ENCODE data around the gene ROR2.

DNA sequence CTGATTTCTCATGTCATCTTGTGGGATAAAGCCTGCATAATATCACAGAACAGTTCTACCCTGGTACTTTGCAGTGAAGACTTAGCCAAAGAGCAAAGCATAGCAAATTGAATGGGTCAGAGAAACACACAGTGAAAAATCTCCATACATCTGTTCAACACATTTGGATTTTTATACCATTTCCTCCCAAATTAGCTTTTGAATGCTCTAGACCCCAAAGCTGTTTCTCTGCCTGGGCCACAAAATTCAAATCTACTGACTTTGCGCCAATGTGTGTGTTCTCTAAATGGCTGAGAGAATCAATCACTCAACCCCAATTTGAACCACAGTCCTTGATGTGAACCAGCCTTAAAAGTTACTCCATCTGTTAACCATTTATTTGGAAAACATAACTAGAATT is 289.5 kb downstream of the ROR2 start:
- no peak for TF ChIP-seq RAD21 (IDR thresholded peaks at IDR 0.05; ENCODE audit: low read depth)
- TF ChIP-seq, protein P1, sequence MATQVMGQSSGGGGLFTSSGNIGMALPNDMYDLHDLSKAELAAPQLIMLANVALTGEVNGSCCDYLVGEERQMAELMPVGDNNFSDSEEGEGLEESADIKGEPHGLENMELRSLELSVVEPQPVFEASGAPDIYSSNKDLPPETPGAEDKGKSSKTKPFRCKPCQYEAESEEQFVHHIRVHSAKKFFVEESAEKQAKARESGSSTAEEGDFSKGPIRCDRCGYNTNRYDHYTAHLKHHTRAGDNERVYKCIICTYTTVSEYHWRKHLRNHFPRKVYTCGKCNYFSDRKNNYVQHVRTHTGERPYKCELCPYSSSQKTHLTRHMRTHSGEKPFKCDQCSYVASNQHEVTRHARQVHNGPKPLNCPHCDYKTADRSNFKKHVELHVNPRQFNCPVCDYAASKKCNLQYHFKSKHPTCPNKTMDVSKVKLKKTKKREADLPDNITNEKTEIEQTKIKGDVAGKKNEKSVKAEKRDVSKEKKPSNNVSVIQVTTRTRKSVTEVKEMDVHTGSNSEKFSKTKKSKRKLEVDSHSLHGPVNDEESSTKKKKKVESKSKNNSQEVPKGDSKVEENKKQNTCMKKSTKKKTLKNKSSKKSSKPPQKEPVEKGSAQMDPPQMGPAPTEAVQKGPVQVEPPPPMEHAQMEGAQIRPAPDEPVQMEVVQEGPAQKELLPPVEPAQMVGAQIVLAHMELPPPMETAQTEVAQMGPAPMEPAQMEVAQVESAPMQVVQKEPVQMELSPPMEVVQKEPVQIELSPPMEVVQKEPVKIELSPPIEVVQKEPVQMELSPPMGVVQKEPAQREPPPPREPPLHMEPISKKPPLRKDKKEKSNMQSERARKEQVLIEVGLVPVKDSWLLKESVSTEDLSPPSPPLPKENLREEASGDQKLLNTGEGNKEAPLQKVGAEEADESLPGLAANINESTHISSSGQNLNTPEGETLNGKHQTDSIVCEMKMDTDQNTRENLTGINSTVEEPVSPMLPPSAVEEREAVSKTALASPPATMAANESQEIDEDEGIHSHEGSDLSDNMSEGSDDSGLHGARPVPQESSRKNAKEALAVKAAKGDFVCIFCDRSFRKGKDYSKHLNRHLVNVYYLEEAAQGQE (IDR thresholded peaks at IDR 0.05; ENCODE audit: low read depth) = no peak
- no peak for TF ChIP-seq EGR1 (IDR thresholded peaks at IDR 0.05)
- no peak for TF ChIP-seq CREB1 (IDR thresholded peaks at IDR 0.05; ENCODE audit: low read depth)
- TF ChIP-seq TAF1 (IDR thresholded peaks at IDR 0.05; ENCODE audit: low read depth) = no peak
- TF ChIP-seq, protein P2, sequence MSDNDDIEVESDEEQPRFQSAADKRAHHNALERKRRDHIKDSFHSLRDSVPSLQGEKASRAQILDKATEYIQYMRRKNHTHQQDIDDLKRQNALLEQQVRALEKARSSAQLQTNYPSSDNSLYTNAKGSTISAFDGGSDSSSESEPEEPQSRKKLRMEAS (IDR thresholded peaks at IDR 0.05) = no peak
- no peak for TF ChIP-seq CEBPB (IDR thresholded peaks at IDR 0.05)
- TF ChIP-seq ZBTB7A (IDR thresholded peaks at IDR 0.05; ENCODE audit: low read depth) = no peak
- no peak for TF ChIP-seq TEAD4 (IDR thresholded peaks at IDR 0.05)
- no peak for TF ChIP-seq TCF12 (IDR thresholded peaks at IDR 0.05; ENCODE audit: low read depth)
- no peak for TF ChIP-seq FOXM1 (IDR thresholded peaks at IDR 0.05; ENCODE audit: borderline replicate concordance, low read depth)

Data from Ishikawa (cell line).